ENCODE results near the gene SF3A1. TPM values are rescaled to one million over a fixed set of nuclear protein-coding genes. Genes with fewer than 3 reads are reported as not detected.

Gene SF3A1
- total RNA-seq (2014; rRNA removed; shearing (Covaris generic)), result 63.5 and 78.7 TPM in 2 replicates

DNA sequence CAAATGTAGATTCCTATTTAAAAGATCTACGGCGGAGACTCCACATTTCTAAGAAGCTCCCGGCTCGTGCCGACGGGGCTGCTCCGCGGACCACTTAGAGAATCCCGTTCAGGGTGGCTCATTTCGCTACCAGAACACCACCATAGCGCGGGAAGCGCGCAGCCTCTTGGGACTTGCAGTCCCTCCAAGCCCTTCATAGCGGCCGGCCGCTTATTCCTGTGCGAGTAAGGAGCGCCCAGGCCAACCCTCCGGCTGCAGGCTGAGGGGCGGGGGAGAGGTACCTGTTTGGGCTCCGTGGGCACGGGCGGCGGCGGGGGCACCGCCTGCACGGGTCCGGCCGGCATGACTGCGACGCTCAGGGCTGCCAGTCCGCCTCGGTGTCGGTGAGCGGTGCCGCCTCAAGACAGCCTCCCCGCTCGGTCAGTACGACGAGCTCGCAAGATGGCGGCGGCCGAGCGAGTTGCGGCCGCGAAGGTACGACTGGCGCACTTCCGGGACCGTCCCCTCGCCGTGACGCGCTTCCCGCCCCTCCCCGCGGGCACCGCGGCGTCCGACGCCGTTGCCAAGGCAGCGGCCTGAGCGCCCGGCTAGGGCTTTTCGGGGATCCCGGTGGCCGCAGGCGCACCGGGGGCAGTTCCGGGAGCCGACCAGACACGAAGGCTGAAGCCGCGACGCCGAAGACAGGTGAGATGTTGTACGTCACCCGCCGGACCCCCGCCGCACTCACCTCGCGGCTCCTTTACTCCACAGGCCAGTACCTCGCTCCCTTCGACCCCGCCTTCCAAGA lies at the start of gene SF3A1, which contains the start of gene CCDC157:
Gene SF3A1, minus strand, starts transcription at position 446 of the 787 bp plus-strand sequence. Its CDS starts 102 bp downstream, at position 344.
Gene CCDC157, plus strand, starts transcription at position 559 of the 787 bp plus-strand sequence. CDS start 8,994 bp downstream, outside the sequence.

DNA sequence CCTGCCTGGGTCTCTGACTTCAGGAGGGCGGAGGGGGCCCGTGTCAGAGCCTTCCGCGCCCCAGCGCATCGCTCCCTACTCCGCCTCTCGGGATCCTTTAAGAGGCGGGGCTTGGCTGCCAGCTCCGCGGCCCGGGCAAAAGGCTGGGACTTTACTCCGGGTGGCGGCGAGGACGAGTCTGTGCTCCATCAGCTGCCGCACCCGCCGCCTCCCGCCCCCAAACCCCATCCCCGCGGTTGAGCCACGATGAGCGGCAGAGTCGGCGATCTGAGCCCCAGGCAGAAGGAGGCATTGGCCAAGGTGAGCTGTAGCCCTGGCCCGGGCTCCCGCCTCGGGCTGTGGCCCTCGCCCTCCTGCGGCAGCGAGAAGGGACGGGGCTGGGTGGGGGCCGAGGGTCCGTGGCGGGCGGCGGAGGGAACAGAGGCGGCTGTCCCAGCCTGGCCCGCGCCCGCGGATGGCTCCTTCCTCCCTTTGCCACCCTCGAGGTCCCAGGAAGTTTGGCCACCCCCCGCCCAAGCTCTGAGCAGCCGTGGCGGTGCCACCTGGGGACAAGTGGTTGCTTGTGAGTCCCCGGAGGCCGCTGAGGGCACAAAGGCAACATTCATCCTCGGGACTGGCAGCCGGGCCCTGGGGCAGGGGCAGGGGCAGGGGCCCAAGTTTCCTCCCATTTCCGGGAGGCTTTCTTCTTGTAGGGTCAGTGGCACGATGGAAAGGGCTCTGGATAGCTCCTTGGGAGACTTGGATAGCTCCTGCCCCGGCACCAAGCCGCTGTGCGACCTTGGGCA lies 40.4 kb upstream of the SF3A1 start, which contains the start of gene SEC14L2:
Gene SEC14L2, plus strand, starts transcription at position 148 of the 785 bp plus-strand sequence. Its CDS starts 99 bp downstream, at position 247.

DNA sequence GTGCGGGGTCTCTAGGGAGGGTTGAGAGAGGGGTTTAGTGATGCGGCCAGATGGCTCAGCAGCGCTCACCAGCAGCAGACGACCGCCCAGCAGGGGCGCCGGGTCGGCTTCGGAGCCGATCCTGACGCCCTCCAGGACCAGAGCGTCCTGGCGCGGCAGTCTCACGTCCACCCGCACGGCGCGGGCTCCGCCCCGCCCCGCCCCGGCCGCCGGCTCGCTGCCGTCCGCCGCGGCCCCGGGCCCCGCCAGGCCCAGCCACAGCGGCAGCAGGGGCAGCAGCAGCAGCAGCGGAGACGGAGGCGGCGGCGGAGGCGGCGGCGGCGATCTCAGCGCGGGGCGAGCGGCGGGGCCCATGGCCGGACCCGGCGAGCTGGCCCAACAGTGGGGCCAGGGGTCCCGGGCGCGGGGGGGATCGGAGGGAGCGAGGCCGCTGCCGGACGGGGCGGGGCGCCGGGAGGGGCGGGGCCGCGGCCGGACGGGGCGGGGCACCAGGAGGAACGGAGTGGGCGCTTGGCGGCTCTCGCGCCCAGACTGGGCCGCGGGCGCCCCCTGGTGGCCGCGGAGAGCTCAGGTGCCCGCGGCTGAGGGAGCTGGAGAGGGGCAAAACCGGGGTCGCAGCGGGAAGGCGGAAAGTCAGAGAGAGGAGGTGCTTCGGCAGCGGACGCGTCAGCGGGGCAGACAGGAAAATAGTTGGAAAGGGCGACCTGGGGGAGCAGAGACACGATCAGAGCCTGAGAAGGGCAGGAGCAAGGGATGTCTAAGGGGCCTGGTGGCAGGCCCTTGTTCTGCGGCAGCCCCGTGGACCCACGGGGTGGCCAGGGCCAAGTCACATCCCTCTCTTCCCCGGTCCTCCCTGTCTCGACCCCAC lies 30.5 kb upstream of the SF3A1 start, which contains the start of gene RNF215:
Gene RNF215, minus strand, starts transcription at position 452 of the 868 bp plus-strand sequence. Its CDS starts 98 bp downstream, at position 354.

DNA sequence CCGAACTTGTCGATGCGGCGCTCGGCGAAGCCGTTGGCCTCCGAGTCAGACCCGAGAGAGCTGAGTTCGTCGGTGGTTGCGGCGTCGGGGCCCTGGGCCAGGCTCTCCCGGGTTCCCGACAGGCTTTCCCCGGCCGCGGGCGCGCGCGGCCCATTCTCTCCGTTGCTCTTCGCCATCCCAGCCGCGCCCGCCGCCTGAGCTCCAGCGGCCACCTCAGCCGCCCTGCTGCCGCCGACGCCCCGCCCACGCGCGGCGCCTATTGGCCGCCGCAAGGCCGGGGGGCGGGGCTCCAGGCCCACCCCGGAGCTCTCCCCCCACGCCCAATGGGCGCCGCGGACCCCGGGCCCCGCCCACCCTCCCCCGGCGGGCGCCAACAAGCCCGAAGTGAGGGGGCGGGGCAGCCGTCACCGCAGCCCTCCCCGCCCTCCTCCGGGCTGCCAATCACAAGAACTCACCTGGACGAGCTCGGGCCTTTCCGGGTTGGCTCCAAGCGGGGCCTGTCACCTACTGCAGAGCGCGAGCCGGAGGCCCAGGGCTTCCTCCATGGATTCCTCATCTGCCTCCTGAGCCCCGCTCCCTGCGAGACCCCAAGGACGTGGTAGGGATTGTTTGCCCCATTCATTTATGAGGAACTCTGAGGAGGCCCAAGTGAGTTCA lies 29.9 kb downstream of the SF3A1 start, which contains the start of gene TBC1D10A:
Gene TBC1D10A, minus strand, starts transcription at position 236 of the 657 bp plus-strand sequence. Its CDS starts 60 bp downstream, at position 176.

DNA sequence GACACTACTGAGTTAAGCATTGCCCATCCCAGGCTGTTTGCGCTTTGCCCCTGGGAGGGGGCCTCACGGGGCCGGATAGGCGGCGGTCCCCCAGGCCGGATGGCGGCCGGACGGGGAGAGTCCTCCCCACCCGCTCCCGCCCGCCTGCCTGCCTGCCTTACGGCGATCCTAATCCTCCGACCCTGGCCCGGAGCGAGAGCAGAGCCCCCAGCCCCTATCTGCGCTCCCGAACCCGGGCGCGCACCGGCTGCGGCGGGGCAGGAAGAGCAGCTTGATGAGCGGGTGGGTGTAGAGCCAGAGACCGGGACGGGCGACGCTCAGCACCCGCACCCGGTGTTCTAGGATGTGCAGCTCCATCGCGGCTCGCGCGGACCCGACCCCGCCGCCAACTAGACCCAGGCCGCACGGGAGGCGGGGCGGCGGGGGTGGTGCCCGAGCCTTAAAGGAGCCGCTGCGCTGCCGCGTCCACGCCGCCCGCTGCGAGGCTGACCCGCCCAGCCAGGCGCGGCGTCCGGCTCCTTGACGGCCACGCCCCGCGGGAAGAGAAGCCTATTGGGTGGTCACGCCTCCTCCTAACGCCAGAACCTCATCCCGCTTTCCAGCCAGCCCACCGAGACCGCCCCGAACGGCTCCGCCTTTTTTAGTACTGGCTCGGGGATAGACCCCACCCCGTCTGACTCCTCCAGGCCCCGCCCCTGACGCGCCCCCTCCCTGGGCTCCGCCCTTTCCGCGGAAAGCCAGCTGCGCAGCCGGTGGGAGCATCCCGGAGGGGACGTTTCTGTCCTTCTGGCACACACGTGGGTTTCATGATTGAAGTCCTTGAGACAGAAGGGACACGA lies 67.3 kb downstream of the SF3A1 start, which contains the start of gene CASTOR1:
Gene CASTOR1, minus strand, starts transcription at position 365 of the 839 bp plus-strand sequence. Its CDS starts 8 bp downstream, at position 357.

Other genes starting within 250 kb of the SF3A1 start
- 40.2 and 43.6 TPM in 2 replicates for gene LIF, start 110.1 kb downstream of the SF3A1 start, total RNA-seq (2014; rRNA removed; shearing (Covaris generic))
- gene OSM, start 90.0 kb downstream of the SF3A1 start, total RNA-seq (2014; rRNA removed; shearing (Covaris generic)), result 0.13 TPM in 1 of 2 replicates, not detected in the other
- 1.2 and 2.6 TPM in 2 replicates for gene CASTOR1, start 67.4 kb downstream of the SF3A1 start, total RNA-seq (2014; rRNA removed; shearing (Covaris generic))
- 9.5 and 11.5 TPM in 2 replicates for gene TBC1D10A, start 30.0 kb downstream of the SF3A1 start, total RNA-seq (2014; rRNA removed; shearing (Covaris generic))
- gene CCDC157, start 113 bp upstream of the SF3A1 start, total RNA-seq (2014; rRNA removed; shearing (Covaris generic)), result 1.8 and 4.1 TPM in 2 replicates
- 14.9 and 18.2 TPM in 2 replicates for gene RNF215, start 30.5 kb upstream of the SF3A1 start, total RNA-seq (2014; rRNA removed; shearing (Covaris generic))
- gene SEC14L2, start 40.1 kb upstream of the SF3A1 start, total RNA-seq (2014; rRNA removed; shearing (Covaris generic)), result 9.6 and 11.2 TPM in 2 replicates
- gene MTFP1, start 68.9 kb upstream of the SF3A1 start, total RNA-seq (2014; rRNA removed; shearing (Covaris generic)), result 29.2 and 37.1 TPM in 2 replicates
- not detected in 2 replicates for gene SEC14L3, start 115.1 kb upstream of the SF3A1 start, total RNA-seq (2014; rRNA removed; shearing (Covaris generic))
- 1.9 and 2.1 TPM in 2 replicates for gene SEC14L4, start 148.8 kb upstream of the SF3A1 start, total RNA-seq (2014; rRNA removed; shearing (Covaris generic))
- not detected in 2 replicates for gene SEC14L6, start 189.8 kb upstream of the SF3A1 start, total RNA-seq (2014; rRNA removed; shearing (Covaris generic))
- gene GAL3ST1, start 217.8 kb upstream of the SF3A1 start, total RNA-seq (2014; rRNA removed; shearing (Covaris generic)), result not detected in 2 replicates
- gene PES1, start 235.0 kb upstream of the SF3A1 start, total RNA-seq (2014; rRNA removed; shearing (Covaris generic)), result 137 and 144 TPM in 2 replicates

Data from A375 (cell line).